Esophagus squamous epithelium (tissue), 4 donors: ENCODE measurements around the gene ROCK2.

Experiments used
- CTCF ChIP-seq, 6 experiments: fragments of 450-650 bp in 4 of 6; fragments of 200-600 bp in 2 of 6; sonication (generic) in 2 of 6; IDR thresholded peaks; one replicate each; pipeline ENCODE4 v1.5.1; 2016 to 2019; ENCODE audit warnings: antibody characterized with exemption in 6 of 6, mild to moderate bottlenecking in 4 of 6, moderate library complexity in 4 of 6
- POLR2A ChIP-seq, 4 donors: fragments of 450-650 bp; IDR thresholded peaks; one replicate each; pipeline ENCODE4 v1.6.1; 2017; ENCODE audit warnings: antibody characterized with exemption in 4 of 4, mild to moderate bottlenecking in 4 of 4, moderate library complexity in 3 of 4

- TF ChIP-seq CTCF (IDR thresholded peaks at IDR 0.05) (no peak), POLR2A (IDR thresholded peaks at IDR 0.05) (no peak)
Observed at GRCh38 chr2:11340717-11341116, 3.7 kb downstream of the ROCK2 start.
